ENCODE data around the gene PNMA8B.

Gene PNMA8B

DNA sequence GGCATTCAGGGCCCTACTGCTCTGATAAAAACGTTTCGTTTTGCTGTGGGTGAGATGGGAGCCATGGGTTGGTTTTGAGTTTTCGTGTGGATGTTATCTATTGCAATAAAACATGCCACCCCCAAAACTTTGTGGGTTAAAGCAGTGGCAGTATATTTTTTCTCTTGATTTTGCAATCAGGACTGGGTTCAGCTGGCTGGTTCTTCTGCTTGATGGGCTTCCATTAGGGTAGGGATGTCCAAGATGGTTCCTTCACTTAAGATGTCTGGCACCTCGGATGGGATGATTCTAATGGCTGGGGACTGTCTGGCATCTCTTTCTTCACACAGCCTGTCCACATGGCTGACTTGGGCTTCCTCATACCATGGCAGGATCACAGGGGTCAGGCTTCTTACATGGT is 15.6 kb upstream of the PNMA8B start:
- Histone ChIP-seq H3K18ac (ENCODE audit: low read depth in 1 of 2, low read length in 2 of 2) (no peak overlapping the region), H2BK5ac (ENCODE audit: low read depth, low read length, poor library complexity, severe bottlenecking) (no peak overlapping the region), H3K4me3 (ENCODE audit: insufficient read depth in 1 of 2, low read depth in 1 of 2, low read length in 2 of 2) (no peak overlapping the region), H3K36me3 (ENCODE audit: control insufficient read depth in 1 of 2, insufficient read depth in 2 of 2, low read depth in 1 of 2, low read length in 2 of 2) (no peaks in the 10 kb centered on the region), H2AK5ac (ENCODE audit: low read length, severe bottlenecking) (no peak overlapping the region), H3K14ac (ENCODE audit: low read length in 2 of 2) (no peak overlapping the region), H4K8ac (ENCODE audit: low read length) (no peak overlapping the region), H3K4me2 (ENCODE audit: low read length, poor library complexity, severe bottlenecking) (no peak overlapping the region), H3K79me1 (replicated peaks; ENCODE audit: low read length, poor library complexity, severe bottlenecking) (no peaks in the 10 kb centered on the region), H4K91ac (ENCODE audit: low read length) (no peak overlapping the region), H3K9ac (ENCODE audit: low read length) (no peak overlapping the region), H2BK15ac (ENCODE audit: low read depth, poor library complexity, severe bottlenecking) (no peak overlapping the region), H3K27me3 (ENCODE audit: control insufficient read depth in 1 of 2, insufficient read depth in 1 of 2, low read length in 2 of 2) (peaks cover 0 to 3% of the 10 kb centered on the region in 2 experiments), H3K4ac (ENCODE audit: low read depth in 1 of 2, low read length in 2 of 2) (no peak overlapping the region), H3K27ac (ENCODE audit: low read length, poor library complexity, severe bottlenecking) (no peak overlapping the region), H3K23ac (ENCODE audit: low read length in 2 of 2) (no peak overlapping the region), H2BK12ac (ENCODE audit: low read length in 2 of 2) (no peak overlapping the region), H3K9me3 (ENCODE audit: control insufficient read depth, low read length) (peaks cover 7% of the 10 kb centered on the region), H3K4me1 (ENCODE audit: control insufficient read depth, insufficient read depth, low read depth, low read length) (peaks cover 6% of the 10 kb centered on the region), H2BK120ac (ENCODE audit: low read depth, low read length) (no peak overlapping the region), H2AFZ (ENCODE audit: low read depth, low read length) (no peak overlapping the region)
- WGBS = 91% methylated on average over 3 of the region's 4 CpGs
- DNase-seq = no peak

GRCh38 chr19:46508206-46508605 is 12.5 kb upstream of the PNMA8B start:
- Histone ChIP-seq H3K14ac (ENCODE audit: low read length in 2 of 2) (no peak overlapping the region), H3K36me3 (ENCODE audit: control insufficient read depth in 1 of 2, insufficient read depth in 2 of 2, low read depth in 1 of 2, low read length in 2 of 2) (no peaks in the 10 kb centered on the region), H2BK15ac (ENCODE audit: low read depth, poor library complexity, severe bottlenecking) (no peak overlapping the region), H3K4me1 (ENCODE audit: control insufficient read depth, insufficient read depth, low read depth, low read length) (no peaks in the 10 kb centered on the region), H2BK5ac (ENCODE audit: low read depth, low read length, poor library complexity, severe bottlenecking) (no peak overlapping the region), H3K4me3 (ENCODE audit: insufficient read depth in 1 of 2, low read depth in 1 of 2, low read length in 2 of 2) (no peak overlapping the region), H3K9ac (ENCODE audit: low read length) (no peak overlapping the region), H2AFZ (ENCODE audit: low read depth, low read length) (no peak overlapping the region), H2AK5ac (ENCODE audit: low read length, severe bottlenecking) (no peak overlapping the region), H4K91ac (ENCODE audit: low read length) (no peak overlapping the region), H3K79me1 (replicated peaks; ENCODE audit: low read length, poor library complexity, severe bottlenecking) (no peaks in the 10 kb centered on the region), H3K23ac (ENCODE audit: low read length in 2 of 2) (no peak overlapping the region), H3K27ac (ENCODE audit: low read length, poor library complexity, severe bottlenecking) (no peak overlapping the region), H3K27me3 (ENCODE audit: control insufficient read depth in 1 of 2, insufficient read depth in 1 of 2, low read length in 2 of 2) (no peaks in the 10 kb centered on the region), H2BK120ac (ENCODE audit: low read depth, low read length) (no peak overlapping the region), H3K9me3 (ENCODE audit: control insufficient read depth, low read length) (peaks cover 14% of the 10 kb centered on the region), H3K18ac (ENCODE audit: low read depth in 1 of 2, low read length in 2 of 2) (no peak overlapping the region), H2BK12ac (ENCODE audit: low read length in 2 of 2) (no peak overlapping the region), H3K4ac (ENCODE audit: low read depth in 1 of 2, low read length in 2 of 2) (no peak overlapping the region), H4K8ac (ENCODE audit: low read length) (no peak overlapping the region), H3K4me2 (ENCODE audit: low read length, poor library complexity, severe bottlenecking) (no peak overlapping the region)
- WGBS = 62% methylated on average over 2 of the region's 2 CpGs
- DNase-seq = no peak

DNA sequence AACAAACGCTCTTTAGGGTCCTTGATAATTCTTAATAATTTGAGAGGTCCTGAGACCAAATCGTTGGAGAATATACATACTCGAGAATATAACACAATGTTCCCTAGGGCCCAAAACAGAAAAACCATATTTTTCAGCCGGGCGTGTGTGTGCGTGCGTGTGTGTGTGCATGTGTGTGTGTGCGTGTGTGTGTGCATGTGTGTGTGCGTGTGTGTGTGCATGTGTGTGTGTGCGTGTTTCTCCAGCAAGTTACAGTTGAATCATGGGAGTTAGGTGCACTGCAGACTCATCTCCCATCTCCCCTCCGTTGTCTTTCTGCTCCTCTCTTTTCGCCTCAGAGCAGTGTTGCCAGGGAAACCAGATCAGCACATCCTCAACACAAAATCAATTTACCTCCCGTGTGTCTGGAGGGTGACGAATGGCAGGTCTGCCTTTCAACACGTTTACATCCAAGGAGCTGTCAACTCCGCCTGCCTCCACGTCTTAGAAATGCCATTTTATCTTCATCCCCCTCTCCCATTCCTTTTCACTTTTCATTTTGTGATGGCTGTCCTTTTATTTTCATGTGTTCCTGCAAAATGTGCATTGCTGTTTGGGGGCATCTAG is 8.3 kb upstream of the PNMA8B start:
- H2BK120ac ChIP-seq (ENCODE audit: low read depth, low read length) = no peak overlapping the region
- no peaks in the 10 kb centered on the region for H3K36me3 ChIP-seq (ENCODE audit: control insufficient read depth in 1 of 2, insufficient read depth in 2 of 2, low read depth in 1 of 2, low read length in 2 of 2)
- H2AK5ac ChIP-seq (ENCODE audit: low read length, severe bottlenecking) = no peak overlapping the region
- no peak overlapping the region for H3K4ac ChIP-seq (ENCODE audit: low read depth in 1 of 2, low read length in 2 of 2)
- H3K23ac ChIP-seq (ENCODE audit: low read length in 2 of 2) = no peak overlapping the region
- H3K9ac ChIP-seq (ENCODE audit: low read length) = no peak overlapping the region
- no peak for DNase-seq
- no peak overlapping the region for H3K27ac ChIP-seq (ENCODE audit: low read length, poor library complexity, severe bottlenecking)
- H3K27me3 ChIP-seq (ENCODE audit: control insufficient read depth in 1 of 2, insufficient read depth in 1 of 2, low read length in 2 of 2) = no peaks in the 10 kb centered on the region
- no peak overlapping the region for H3K4me2 ChIP-seq (ENCODE audit: low read length, poor library complexity, severe bottlenecking)
- no peak overlapping the region for H2BK15ac ChIP-seq (ENCODE audit: low read depth, poor library complexity, severe bottlenecking)
- H2AFZ ChIP-seq (ENCODE audit: low read depth, low read length) = no peak overlapping the region
- no peak overlapping the region for H3K4me3 ChIP-seq (ENCODE audit: insufficient read depth in 1 of 2, low read depth in 1 of 2, low read length in 2 of 2)
- H3K9me3 ChIP-seq (ENCODE audit: control insufficient read depth, low read length) = peaks cover 6% of the 10 kb centered on the region
- no peak overlapping the region for H3K14ac ChIP-seq (ENCODE audit: low read length in 2 of 2)
- WGBS = 70% methylated on average over 15 of the region's 17 CpGs
- H2BK5ac ChIP-seq (ENCODE audit: low read depth, low read length, poor library complexity, severe bottlenecking) = no peak overlapping the region
- no peak overlapping the region for H2BK12ac ChIP-seq (ENCODE audit: low read length in 2 of 2)
- no peaks in the 10 kb centered on the region for H3K79me1 ChIP-seq (replicated peaks; ENCODE audit: low read length, poor library complexity, severe bottlenecking)
- H4K91ac ChIP-seq (ENCODE audit: low read length) = no peak overlapping the region
- peaks cover 5% of the 10 kb centered on the region for H3K4me1 ChIP-seq (ENCODE audit: control insufficient read depth, insufficient read depth, low read depth, low read length)
- no peak overlapping the region for H4K8ac ChIP-seq (ENCODE audit: low read length)
- H3K18ac ChIP-seq (ENCODE audit: low read depth in 1 of 2, low read length in 2 of 2) = no peak overlapping the region

- DNase-seq = no peak
- Histone ChIP-seq H3K4me1 (ENCODE audit: control insufficient read depth, insufficient read depth, low read depth, low read length) (peaks cover 5% of the 10 kb centered on the region), H3K4me3 (ENCODE audit: insufficient read depth in 1 of 2, low read depth in 1 of 2, low read length in 2 of 2) (no peak overlapping the region), H2AFZ (ENCODE audit: low read depth, low read length) (no peak overlapping the region), H3K79me1 (replicated peaks; ENCODE audit: low read length, poor library complexity, severe bottlenecking) (no peaks in the 10 kb centered on the region), H3K4me2 (ENCODE audit: low read length, poor library complexity, severe bottlenecking) (no peak overlapping the region), H3K9me3 (ENCODE audit: control insufficient read depth, low read length) (peaks cover 6% of the 10 kb centered on the region), H4K8ac (ENCODE audit: low read length) (no peak overlapping the region), H3K18ac (ENCODE audit: low read depth in 1 of 2, low read length in 2 of 2) (no peak overlapping the region), H3K23ac (ENCODE audit: low read length in 2 of 2) (no peak overlapping the region), H3K14ac (ENCODE audit: low read length in 2 of 2) (no peak overlapping the region), H2BK5ac (ENCODE audit: low read depth, low read length, poor library complexity, severe bottlenecking) (no peak overlapping the region), H2BK120ac (ENCODE audit: low read depth, low read length) (no peak overlapping the region), H4K91ac (ENCODE audit: low read length) (no peak overlapping the region), H3K9ac (ENCODE audit: low read length) (no peak overlapping the region), H3K36me3 (ENCODE audit: control insufficient read depth in 1 of 2, insufficient read depth in 2 of 2, low read depth in 1 of 2, low read length in 2 of 2) (no peaks in the 10 kb centered on the region), H3K27ac (ENCODE audit: low read length, poor library complexity, severe bottlenecking) (no peak overlapping the region), H2BK15ac (ENCODE audit: low read depth, poor library complexity, severe bottlenecking) (no peak overlapping the region), H2AK5ac (ENCODE audit: low read length, severe bottlenecking) (no peak overlapping the region), H3K27me3 (ENCODE audit: control insufficient read depth in 1 of 2, insufficient read depth in 1 of 2, low read length in 2 of 2) (no peaks in the 10 kb centered on the region), H3K4ac (ENCODE audit: low read depth in 1 of 2, low read length in 2 of 2) (no peak overlapping the region), H2BK12ac (ENCODE audit: low read length in 2 of 2) (no peak overlapping the region)
- WGBS = 98% methylated on average over 4 of the region's 5 CpGs
Measured at GRCh38 chr19:46502891-46503290, 7.2 kb upstream of the PNMA8B start.
